ENCODE data around the gene GRIP2. TPM values are rescaled to one million over a fixed set of nuclear protein-coding genes. Genes with fewer than 3 reads are reported as not detected.

Gene GRIP2
- total RNA-seq, 3 donors from 2014 or later (not counting 1 experiment from before 2014, with no cell fraction given), result not detected

- peaks cover 17 to 55% of the 10 kb centered on the region in 2 donors for H3K27me3 Mint-ChIP-seq (ENCODE audit: low read depth in 2 of 2)
- Histone ChIP-seq H3K9me3 (ENCODE audit: control insufficient read depth, insufficient read depth, low read length) (no peaks in the 10 kb centered on the region), H3K4me3 (ENCODE audit: low read length) (no peak overlapping the region), H3K27me3 (ENCODE audit: control insufficient read depth, insufficient read depth, low read length) (no peaks in the 10 kb centered on the region), H3K36me3 (ENCODE audit: control insufficient read depth, insufficient read depth, low read length) (no peaks in the 10 kb centered on the region), H3K4me1 (ENCODE audit: control insufficient read depth, insufficient read depth, low read length) (no peaks in the 10 kb centered on the region), H3K27ac (ENCODE audit: low read length) (no peak overlapping the region)
- intact Hi-C loops (cut with micrococcal nuclease), result no loop called here
- no peak overlapping the region for H3K27ac Mint-ChIP-seq
- DNase-seq (no peak), ATAC-seq (no peak)
- 77% methylated on average over 2 of the region's 2 CpGs for WGBS (ENCODE audit: insufficient coverage)
- H3K9me3 Mint-ChIP-seq, result no peaks in the 10 kb centered on the region
- no peaks in the 10 kb centered on the region for H3K36me3 Mint-ChIP-seq
- H3K4me3 Mint-ChIP-seq, result no peak overlapping the region
- H3K4me1 Mint-ChIP-seq, result no peaks in the 10 kb centered on the region
- TF ChIP-seq, protein P1, sequence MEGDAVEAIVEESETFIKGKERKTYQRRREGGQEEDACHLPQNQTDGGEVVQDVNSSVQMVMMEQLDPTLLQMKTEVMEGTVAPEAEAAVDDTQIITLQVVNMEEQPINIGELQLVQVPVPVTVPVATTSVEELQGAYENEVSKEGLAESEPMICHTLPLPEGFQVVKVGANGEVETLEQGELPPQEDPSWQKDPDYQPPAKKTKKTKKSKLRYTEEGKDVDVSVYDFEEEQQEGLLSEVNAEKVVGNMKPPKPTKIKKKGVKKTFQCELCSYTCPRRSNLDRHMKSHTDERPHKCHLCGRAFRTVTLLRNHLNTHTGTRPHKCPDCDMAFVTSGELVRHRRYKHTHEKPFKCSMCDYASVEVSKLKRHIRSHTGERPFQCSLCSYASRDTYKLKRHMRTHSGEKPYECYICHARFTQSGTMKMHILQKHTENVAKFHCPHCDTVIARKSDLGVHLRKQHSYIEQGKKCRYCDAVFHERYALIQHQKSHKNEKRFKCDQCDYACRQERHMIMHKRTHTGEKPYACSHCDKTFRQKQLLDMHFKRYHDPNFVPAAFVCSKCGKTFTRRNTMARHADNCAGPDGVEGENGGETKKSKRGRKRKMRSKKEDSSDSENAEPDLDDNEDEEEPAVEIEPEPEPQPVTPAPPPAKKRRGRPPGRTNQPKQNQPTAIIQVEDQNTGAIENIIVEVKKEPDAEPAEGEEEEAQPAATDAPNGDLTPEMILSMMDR (IDR thresholded peaks at IDR 0.05), result no peak
Measured at GRCh38 chr3:14586611-14587010, 46.5 kb upstream of the GRIP2 start.

DNA sequence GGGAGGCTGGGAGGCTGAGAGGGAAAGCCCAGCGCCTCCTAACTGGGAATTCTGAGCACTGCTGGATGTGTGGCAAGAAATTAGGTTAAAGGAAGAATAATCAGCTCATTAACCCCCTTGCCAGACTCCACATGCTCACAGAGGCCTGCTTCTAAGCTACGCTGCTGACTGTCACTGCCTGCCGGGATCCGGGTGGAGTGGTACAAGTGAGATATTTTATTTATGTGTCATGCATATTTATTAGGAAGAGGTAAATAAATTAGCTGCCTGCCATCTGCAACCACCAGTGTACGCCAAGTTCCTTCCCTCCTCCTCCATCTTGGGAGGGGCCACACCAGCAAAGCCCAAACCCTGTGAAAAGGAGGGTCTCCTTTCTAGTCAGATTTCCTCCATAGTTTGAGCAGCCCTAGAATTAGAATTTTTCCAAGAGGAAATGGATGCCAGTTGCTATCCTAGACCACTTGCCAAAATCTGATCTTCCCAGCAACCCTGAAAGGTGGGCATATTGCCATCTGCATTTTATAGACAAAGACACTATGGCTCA lies 43.5 kb upstream of the GRIP2 start:
- Mint-ChIP-seq H3K9me3 (no peaks in the 10 kb centered on the region), H3K27me3 (ENCODE audit: low read depth in 2 of 2) (peaks cover 12 to 49% of the 10 kb centered on the region in 2 donors), H3K4me1 (no peaks in the 10 kb centered on the region), H3K4me3 (no peak overlapping the region), H3K27ac (no peak overlapping the region), H3K36me3 (no peaks in the 10 kb centered on the region)
- H3K27me3 ChIP-seq (ENCODE audit: control insufficient read depth, insufficient read depth, low read length), result no peaks in the 10 kb centered on the region
- no peak for ATAC-seq
- TF ChIP-seq, protein P1 (IDR thresholded peaks at IDR 0.05), result no peak
- WGBS (ENCODE audit: insufficient coverage), result 84% methylated on average over 3 of the region's 5 CpGs
- no peaks in the 10 kb centered on the region for H3K36me3 ChIP-seq (ENCODE audit: control insufficient read depth, insufficient read depth, low read length)
- DNase-seq, result no peak
- H3K27ac ChIP-seq (ENCODE audit: low read length), result no peak overlapping the region
- intact Hi-C loops (cut with micrococcal nuclease), result no loop called here
- H3K9me3 ChIP-seq (ENCODE audit: control insufficient read depth, insufficient read depth, low read length), result no peaks in the 10 kb centered on the region
- no peak overlapping the region for H3K4me3 ChIP-seq (ENCODE audit: low read length)
- no peaks in the 10 kb centered on the region for H3K4me1 ChIP-seq (ENCODE audit: control insufficient read depth, insufficient read depth, low read length)

GRCh38 chr3:14582045-14582410 lies 41.9 kb upstream of the GRIP2 start:
- no peaks in the 10 kb centered on the region for H3K4me1 Mint-ChIP-seq
- no peaks in the 10 kb centered on the region for H3K9me3 ChIP-seq (ENCODE audit: control insufficient read depth, insufficient read depth, low read length)
- ATAC-seq (no peak), DNase-seq (no peak)
- intact Hi-C loops (cut with micrococcal nuclease), result no loop called here
- H3K27me3 ChIP-seq (ENCODE audit: control insufficient read depth, insufficient read depth, low read length), result no peaks in the 10 kb centered on the region
- H3K27me3 Mint-ChIP-seq (ENCODE audit: low read depth in 2 of 2), result peaks cover 10 to 44% of the 10 kb centered on the region in 2 donors
- H3K27ac Mint-ChIP-seq, result no peak overlapping the region
- 61% methylated on average over 4 of the region's 4 CpGs for WGBS (ENCODE audit: insufficient coverage)
- H3K36me3 Mint-ChIP-seq, result no peaks in the 10 kb centered on the region
- H3K4me3 Mint-ChIP-seq, result no peak overlapping the region
- no peaks in the 10 kb centered on the region for H3K4me1 ChIP-seq (ENCODE audit: control insufficient read depth, insufficient read depth, low read length)
- H3K36me3 ChIP-seq (ENCODE audit: control insufficient read depth, insufficient read depth, low read length), result no peaks in the 10 kb centered on the region
- no peak overlapping the region for H3K4me3 ChIP-seq (ENCODE audit: low read length)
- no peaks in the 10 kb centered on the region for H3K9me3 Mint-ChIP-seq
- TF ChIP-seq, protein P1 (IDR thresholded peaks at IDR 0.05), result no peak
- H3K27ac ChIP-seq (ENCODE audit: low read length), result no peak overlapping the region

Data from natural killer cell (primary cell).